GM19438 (cell line): ENCODE results near the gene C17orf67.

Experiments used
- ATAC-seq: cut with Tn5 transposase; IDR thresholded peaks from one replicate; pipeline ENCODE4 v1.9.1; 2021; ENCODE audit warnings: low read depth; ENCODE audit not compliant: unreplicated experiment

Gene C17orf67

GRCh38 chr17:56833809-56834379, at the start of gene C17orf67, which contains the start of gene DGKE:
C17orf67 (minus strand) TSS chr17:56833920; CDS start chr17:56815810, 18,110 bp downstream.
DGKE (plus strand) TSS chr17:56834151; CDS start chr17:56834796, 645 bp downstream.
- ATAC-seq = peak; percentile 65

GRCh38 chr17:56881685-56882295, 48.1 kb upstream of the C17orf67 start:
- ATAC-seq = no peak

GRCh38 chr17:56880571-56880970, 46.9 kb upstream of the C17orf67 start:
- ATAC-seq = no peak

GRCh38 chr17:56880133-56880532, 46.4 kb upstream of the C17orf67 start:
- no peak for ATAC-seq

GRCh38 chr17:56879280-56879679, 45.6 kb upstream of the C17orf67 start:
- ATAC-seq = no peak

GRCh38 chr17:56876766-56877179, 43.1 kb upstream of the C17orf67 start:
- no peak for ATAC-seq

- no peak for ATAC-seq
Observed at GRCh38 chr17:56870081-56870651, 36.4 kb upstream of the C17orf67 start.

GRCh38 chr17:56868716-56869115, 35.0 kb upstream of the C17orf67 start:
- no peak for ATAC-seq

GRCh38 chr17:56867948-56868376, 34.2 kb upstream of the C17orf67 start:
- no peak for ATAC-seq

GRCh38 chr17:56866496-56866895, 32.8 kb upstream of the C17orf67 start:
- ATAC-seq = no peak

- no peak for ATAC-seq
Observed at GRCh38 chr17:56866076-56866475, 32.4 kb upstream of the C17orf67 start.

GRCh38 chr17:56863974-56864373, 30.3 kb upstream of the C17orf67 start:
- no peak for ATAC-seq

GRCh38 chr17:56861899-56862298, 28.2 kb upstream of the C17orf67 start:
- ATAC-seq = no peak

- ATAC-seq = no peak
Observed at GRCh38 chr17:56851008-56851407, 17.3 kb upstream of the C17orf67 start.

- ATAC-seq = no peak
Observed at GRCh38 chr17:56850591-56850990, 16.9 kb upstream of the C17orf67 start.

- no peak for ATAC-seq
Observed at GRCh38 chr17:56849131-56849530, 15.4 kb upstream of the C17orf67 start.

GRCh38 chr17:56847106-56847505, 13.4 kb upstream of the C17orf67 start:
- no peak for ATAC-seq

- ATAC-seq = no peak
Observed at GRCh38 chr17:56845934-56846333, 12.2 kb upstream of the C17orf67 start.

- no peak for ATAC-seq
Observed at GRCh38 chr17:56842577-56842976, 8.9 kb upstream of the C17orf67 start.

GRCh38 chr17:56838687-56839086, 5.0 kb upstream of the C17orf67 start:
- ATAC-seq = no peak

- ATAC-seq = no peak
Observed at GRCh38 chr17:56835264-56835585, 1.5 kb upstream of the C17orf67 start.
